ENCODE results near the gene TEDC2. TPM values are rescaled to one million over a fixed set of nuclear protein-coding genes. Genes with fewer than 3 reads are reported as not detected.
"Not testable (repeated sequence)": the region's sequence is repeated elsewhere in the genome, so short reads cannot be mapped to it uniquely, and the experiment has no call there.

The TEDC2 gene
- total RNA-seq, 2 donors from 2014 or later, result 2.4 to 24.0 TPM

- no peaks in the 10 kb centered on the region for H3K9me3 ChIP-seq
- H3K36me3 ChIP-seq, result no peaks in the 10 kb centered on the region
- no peaks in the 10 kb centered on the region for H3K27me3 ChIP-seq
- intact Hi-C loops (cut with DNase I), result loop anchor here (5.0 kb wide), 1 partner anchor 86 kb away; the partner anchor contains the start of gene ABCA3
- peak overlapping the region; percentile 76 to 85 for H3K9ac ChIP-seq (ENCODE audit: low read depth in 2 of 2, low read length in 2 of 2)
- peak overlapping the region; percentile 49 for H3K27ac ChIP-seq
- no peak for TF ChIP-seq CTCF (IDR thresholded peaks at IDR 0.05)
- no peak for DNase-seq
- H3K4me3 ChIP-seq, result peak overlapping the region; percentile 81
- peaks cover 7% of the 10 kb centered on the region for H3K4me1 ChIP-seq
These were observed 31.2 kb upstream of the TEDC2 start for GRCh38 chr16:2428784-2429033.

DNA sequence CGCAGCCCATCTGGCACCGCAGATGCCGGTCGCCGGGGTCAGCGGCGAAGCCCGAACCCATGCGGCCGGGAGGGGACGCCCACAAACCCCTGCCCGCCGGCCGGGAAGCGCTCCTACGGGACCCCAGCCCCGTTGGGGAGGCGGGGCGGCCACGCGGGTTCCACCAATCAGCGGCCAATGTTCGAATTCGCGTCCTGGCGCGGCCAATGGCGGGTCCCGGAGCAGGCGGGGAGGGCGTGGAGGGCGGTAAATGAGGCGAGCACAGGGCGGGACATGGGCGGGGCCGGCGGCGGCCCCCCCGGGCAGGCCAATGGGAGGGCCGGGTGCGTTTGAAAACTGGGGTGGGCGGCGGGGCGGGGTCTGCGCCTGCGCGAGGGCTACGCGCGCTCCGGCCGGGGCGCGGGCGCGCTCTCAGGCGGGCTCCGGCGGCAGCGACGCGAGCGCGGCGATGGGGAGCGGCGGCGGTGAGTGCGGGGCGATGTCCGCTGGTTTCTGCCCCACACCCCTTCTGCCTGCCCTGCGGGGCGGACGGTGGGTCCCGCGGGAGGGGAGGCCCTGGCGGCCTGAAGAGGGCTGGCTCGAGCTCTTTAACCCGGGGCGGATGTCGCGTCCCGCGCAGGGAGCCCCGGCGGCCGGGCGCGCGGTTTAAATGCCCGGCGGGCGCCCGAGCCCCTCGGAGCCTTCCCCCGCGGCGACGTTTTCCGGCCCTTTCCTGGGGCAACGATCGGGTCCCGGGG is 30.7 kb upstream of the TEDC2 start, which contains the start of gene CCNF:
Gene CCNF (plus strand): TSS at position 414 of the 737 bp plus-strand sequence. CDS start 35 bp downstream, at position 449.
- DNase-seq, result peak; percentile 98
- H3K9ac ChIP-seq (ENCODE audit: low read depth in 2 of 2, low read length in 2 of 2), result peak within 1 kb of the TSS; percentile 76 to 88
- no peak for TF ChIP-seq CTCF (IDR thresholded peaks at IDR 0.05)
- no peaks in the 10 kb centered on the region for H3K36me3 ChIP-seq
- H3K4me3 ChIP-seq, result peak within 1 kb of the TSS; percentile 81
- intact Hi-C loops (cut with DNase I), result loop anchor here (5.0 kb wide), 1 partner anchor 87 kb away; the partner anchor contains the start of gene ABCA3
- no peaks in the 10 kb centered on the region for H3K9me3 ChIP-seq
- H3K27ac ChIP-seq, result peak within 1 kb of the TSS; percentile 49
- no peaks in the 10 kb centered on the region for H3K27me3 ChIP-seq
- H3K4me1 ChIP-seq, result peaks cover 7% of the 10 kb centered on the region

DNA sequence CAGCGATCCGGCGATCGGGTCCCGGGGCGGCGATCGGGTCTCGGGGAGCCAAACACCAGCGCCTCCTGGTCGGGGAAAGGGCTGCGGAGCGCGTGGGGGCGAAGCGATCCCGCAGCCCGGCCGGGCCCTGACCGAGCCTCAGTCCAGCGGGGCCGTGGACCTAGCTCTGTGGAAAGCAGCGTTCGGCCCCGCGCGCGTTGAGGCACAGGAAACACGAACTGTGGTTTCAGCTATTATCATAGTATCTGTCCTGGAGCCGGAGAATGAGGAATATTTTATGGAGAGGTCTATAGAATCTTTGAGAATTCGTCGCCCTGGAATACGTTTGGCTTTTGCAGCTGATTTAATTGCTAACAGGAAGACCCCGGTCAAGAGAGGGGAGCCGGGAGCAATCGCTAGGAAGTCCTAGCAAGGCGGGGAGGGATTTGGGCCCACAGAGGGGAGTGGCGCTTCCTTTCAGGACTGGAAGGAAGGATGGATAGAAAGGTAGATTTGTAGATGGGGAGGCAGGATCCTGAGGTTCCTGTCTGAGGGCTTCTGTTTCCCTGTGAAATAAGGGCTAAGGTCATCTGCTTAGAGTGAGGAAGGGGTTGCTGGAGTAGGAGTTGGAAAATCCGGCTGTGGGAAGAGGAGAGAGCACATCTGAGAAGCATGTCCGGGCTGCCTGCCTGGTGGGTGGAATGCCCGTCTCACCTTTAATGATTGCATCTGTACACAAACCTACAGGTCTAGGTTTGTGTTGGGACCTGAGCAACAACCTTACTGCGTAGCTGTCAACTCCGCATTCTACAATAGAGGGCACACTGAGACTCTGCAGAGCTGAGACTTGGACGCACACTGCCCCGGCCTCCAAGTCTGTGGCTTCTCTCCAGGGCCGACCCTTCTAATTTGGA is 29.9 kb upstream of the TEDC2 start:
- H3K27me3 ChIP-seq, result no peaks in the 10 kb centered on the region
- TF ChIP-seq CTCF (IDR thresholded peaks at IDR 0.05), result no peak
- H3K4me1 ChIP-seq, result peaks cover 7% of the 10 kb centered on the region
- peak overlapping the region; percentile 81 for H3K4me3 ChIP-seq
- peak overlapping the region; percentile 76 to 88 for H3K9ac ChIP-seq (ENCODE audit: low read depth in 2 of 2, low read length in 2 of 2)
- peak; percentile 45 for DNase-seq
- H3K27ac ChIP-seq, result no peak overlapping the region
- intact Hi-C loops (cut with DNase I), result loop anchor here (5.0 kb wide), 2 partner anchors 67 to 88 kb away; partner anchors contain the start of gene ABCA3
- no peaks in the 10 kb centered on the region for H3K36me3 ChIP-seq
- H3K9me3 ChIP-seq, result no peaks in the 10 kb centered on the region

DNA sequence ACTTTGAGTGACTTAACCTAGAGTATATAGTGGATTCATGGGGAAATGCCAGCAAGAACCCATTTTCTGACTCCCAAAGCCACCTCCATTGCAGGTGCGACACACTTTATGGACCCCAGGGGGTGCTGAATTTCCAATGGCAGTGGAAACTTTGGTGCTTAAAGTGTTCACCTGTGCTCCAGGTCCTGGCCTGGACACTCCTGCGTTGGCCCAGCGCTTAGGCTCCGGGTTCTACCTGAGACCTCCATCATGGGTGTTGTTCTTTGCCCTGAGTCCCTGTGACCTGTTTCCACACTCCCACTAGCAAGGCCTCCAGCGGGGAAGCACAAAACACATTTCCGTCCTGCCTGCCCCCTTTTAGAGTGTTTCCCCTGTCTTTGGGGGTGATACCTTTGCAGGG is 27.6 kb upstream of the TEDC2 start:
- intact Hi-C loops (cut with DNase I), result loop anchor here (5.0 kb wide), 1 partner anchor 65 kb away; no protein-coding TSS in a partner anchor
- Histone ChIP-seq H3K27me3 (no peaks in the 10 kb centered on the region), H3K9ac (ENCODE audit: low read depth in 2 of 2, low read length in 2 of 2) (no peak overlapping the region), H3K27ac (no peak overlapping the region), H3K4me3 (no peak overlapping the region), H3K4me1 (peaks cover 7% of the 10 kb centered on the region), H3K36me3 (no peaks in the 10 kb centered on the region), H3K9me3 (no peaks in the 10 kb centered on the region)
- TF ChIP-seq CTCF (IDR thresholded peaks at IDR 0.05), result no peak
- no peak for DNase-seq

- TF ChIP-seq CTCF (IDR thresholded peaks at IDR 0.05), result no peak
- Histone ChIP-seq H3K27me3 (no peaks in the 10 kb centered on the region), H3K9me3 (no peaks in the 10 kb centered on the region), H3K4me1 (peaks cover 7% of the 10 kb centered on the region), H3K36me3 (no peaks in the 10 kb centered on the region), H3K4me3 (no peak overlapping the region), H3K9ac (ENCODE audit: low read depth in 2 of 2, low read length in 2 of 2) (no peak overlapping the region), H3K27ac (no peak overlapping the region)
- intact Hi-C loops (cut with DNase I), result loop anchor here (5.0 kb wide), 1 partner anchor 64 kb away; no protein-coding TSS in a partner anchor
- no peak for DNase-seq
These were observed 27.0 kb upstream of the TEDC2 start for GRCh38 chr16:2432801-2433505.

DNA sequence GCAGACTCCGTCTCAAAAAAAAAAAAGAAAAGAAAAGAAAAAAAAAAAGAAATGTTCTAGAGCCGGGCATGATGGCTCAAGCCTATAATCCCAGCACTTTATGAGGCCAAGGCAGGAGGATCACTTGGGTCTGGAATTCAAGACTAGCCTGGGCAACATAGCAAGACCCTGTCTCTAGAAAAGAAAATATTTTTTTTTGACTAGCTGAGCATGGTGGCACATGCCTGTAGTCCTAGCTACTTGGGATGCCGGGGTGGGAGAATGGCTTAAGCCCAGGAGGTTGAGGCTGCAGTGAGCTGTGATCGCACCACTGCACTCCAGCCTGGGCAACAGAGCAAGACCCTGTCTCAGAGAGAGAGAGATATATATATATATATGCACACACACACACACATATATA is 24.7 kb upstream of the TEDC2 start:
- H3K4me3 ChIP-seq; intact Hi-C loops (cut with DNase I); H3K9ac ChIP-seq (ENCODE audit: low read depth in 2 of 2, low read length in 2 of 2); H3K27ac ChIP-seq; H3K36me3 ChIP-seq; H3K9me3 ChIP-seq; DNase-seq; H3K4me1 ChIP-seq; H3K27me3 ChIP-seq: not testable (repeated sequence)

Data from colonic mucosa (tissue), 4 donors.